ENCODE results near the gene PCNX3.
A peak's percentile ranks its signal among the peaks of the same experiment; 100 is the strongest.

PCNX3 gene

GRCh38 chr11:65649656-65650546 lies 34.3 kb downstream of the PCNX3 start:
- Histone ChIP-seq H3K9ac (ENCODE audit: insufficient read length, low read depth) (peak overlapping the region; percentile 6), H3K4me3 (ENCODE audit: insufficient read length, low read depth) (no peak overlapping the region), H3K27me3 (ENCODE audit: insufficient read depth, insufficient read length) (peaks cover 3% of the 10 kb centered on the region), H3K9me3 (ENCODE audit: insufficient read depth, low read length) (no peaks in the 10 kb centered on the region), H3K4me1 (ENCODE audit: insufficient read depth, insufficient read length) (peaks cover 30% of the 10 kb centered on the region), H3K36me3 (ENCODE audit: insufficient read depth, insufficient read length, low read length) (peaks cover 76% of the 10 kb centered on the region)
- no peak for DNase-seq (ENCODE audit: low read depth, low spot score)
- TF ChIP-seq SUZ12 (IDR thresholded peaks at IDR 0.05; ENCODE audit: extremely low read depth, insufficient read depth, insufficient read length) (no peak), YY1 (IDR thresholded peaks at IDR 0.05; ENCODE audit: insufficient read depth, insufficient read length) (no peak), ZNF274 (IDR thresholded peaks at IDR 0.05; ENCODE audit: low read depth, low read length) (no peak)

GRCh38 chr11:65650547-65651338 lies 35.2 kb downstream of the PCNX3 start:
- no peak for DNase-seq (ENCODE audit: low read depth, low spot score)
- Histone ChIP-seq H3K4me3 (ENCODE audit: insufficient read length, low read depth) (no peak overlapping the region), H3K36me3 (ENCODE audit: insufficient read depth, insufficient read length, low read length) (peaks cover 77% of the 10 kb centered on the region), H3K9ac (ENCODE audit: insufficient read length, low read depth) (peak overlapping the region; percentile 25), H3K27me3 (ENCODE audit: insufficient read depth, insufficient read length) (peaks cover 3% of the 10 kb centered on the region), H3K4me1 (ENCODE audit: insufficient read depth, insufficient read length) (peaks cover 30% of the 10 kb centered on the region), H3K9me3 (ENCODE audit: insufficient read depth, low read length) (no peaks in the 10 kb centered on the region)
- TF ChIP-seq YY1 (IDR thresholded peaks at IDR 0.05; ENCODE audit: insufficient read depth, insufficient read length), result no peak
- no peak for TF ChIP-seq SUZ12 (IDR thresholded peaks at IDR 0.05; ENCODE audit: extremely low read depth, insufficient read depth, insufficient read length)
- no peak for TF ChIP-seq ZNF274 (IDR thresholded peaks at IDR 0.05; ENCODE audit: low read depth, low read length)

- DNase-seq (ENCODE audit: low read depth, low spot score), result no peak
- Histone ChIP-seq H3K9ac (ENCODE audit: insufficient read length, low read depth) (no peak overlapping the region), H3K36me3 (ENCODE audit: insufficient read depth, insufficient read length, low read length) (peaks cover 78% of the 10 kb centered on the region), H3K4me1 (ENCODE audit: insufficient read depth, insufficient read length) (peaks cover 30% of the 10 kb centered on the region), H3K4me3 (ENCODE audit: insufficient read length, low read depth) (no peak overlapping the region), H3K27me3 (ENCODE audit: insufficient read depth, insufficient read length) (peaks cover 3% of the 10 kb centered on the region), H3K9me3 (ENCODE audit: insufficient read depth, low read length) (no peaks in the 10 kb centered on the region)
- no peak for TF ChIP-seq YY1 (IDR thresholded peaks at IDR 0.05; ENCODE audit: insufficient read depth, insufficient read length)
- no peak for TF ChIP-seq SUZ12 (IDR thresholded peaks at IDR 0.05; ENCODE audit: extremely low read depth, insufficient read depth, insufficient read length)
- no peak for TF ChIP-seq ZNF274 (IDR thresholded peaks at IDR 0.05; ENCODE audit: low read depth, low read length)
These were observed 35.7 kb downstream of the PCNX3 start for GRCh38 chr11:65651339-65651588.

- Histone ChIP-seq H3K4me1 (ENCODE audit: insufficient read depth, insufficient read length) (peaks cover 28% of the 10 kb centered on the region), H3K27me3 (ENCODE audit: insufficient read depth, insufficient read length) (peaks cover 3% of the 10 kb centered on the region), H3K4me3 (ENCODE audit: insufficient read length, low read depth) (peak overlapping the region; percentile 69), H3K36me3 (ENCODE audit: insufficient read depth, insufficient read length, low read length) (peaks cover 77% of the 10 kb centered on the region), H3K9ac (ENCODE audit: insufficient read length, low read depth) (peak overlapping the region; percentile 90), H3K9me3 (ENCODE audit: insufficient read depth, low read length) (no peaks in the 10 kb centered on the region)
- DNase-seq (ENCODE audit: low read depth, low spot score), result no peak
- TF ChIP-seq SUZ12 (IDR thresholded peaks at IDR 0.05; ENCODE audit: extremely low read depth, insufficient read depth, insufficient read length), result no peak
- no peak for TF ChIP-seq ZNF274 (IDR thresholded peaks at IDR 0.05; ENCODE audit: low read depth, low read length)
- TF ChIP-seq YY1 (IDR thresholded peaks at IDR 0.05; ENCODE audit: insufficient read depth, insufficient read length), result no peak
These were observed 36.3 kb downstream of the PCNX3 start for GRCh38 chr11:65651589-65652510.

GRCh38 chr11:65652511-65653228 lies 37.1 kb downstream of the PCNX3 start:
- TF ChIP-seq SUZ12 (IDR thresholded peaks at IDR 0.05; ENCODE audit: extremely low read depth, insufficient read depth, insufficient read length) (no peak), ZNF274 (IDR thresholded peaks at IDR 0.05; ENCODE audit: low read depth, low read length) (no peak), YY1 (IDR thresholded peaks at IDR 0.05; ENCODE audit: insufficient read depth, insufficient read length) (no peak)
- H3K9me3 ChIP-seq (ENCODE audit: insufficient read depth, low read length), result no peaks in the 10 kb centered on the region
- H3K36me3 ChIP-seq (ENCODE audit: insufficient read depth, insufficient read length, low read length), result peaks cover 78% of the 10 kb centered on the region
- H3K4me3 ChIP-seq (ENCODE audit: insufficient read length, low read depth), result peak overlapping the region; percentile 69
- H3K27me3 ChIP-seq (ENCODE audit: insufficient read depth, insufficient read length), result peaks cover 3% of the 10 kb centered on the region
- H3K9ac ChIP-seq (ENCODE audit: insufficient read length, low read depth), result peak overlapping the region; percentile 90
- H3K4me1 ChIP-seq (ENCODE audit: insufficient read depth, insufficient read length), result peaks cover 27% of the 10 kb centered on the region
- peak; percentile 82 for DNase-seq (ENCODE audit: low read depth, low spot score)
